ENCODE results near the gene IGF2R. TPM values are rescaled to one million over a fixed set of nuclear protein-coding genes. Genes with fewer than 3 reads are reported as not detected.

Gene IGF2R
- total RNA-seq, 4 donors from 2014 or later: 48.8 to 106 (median 92.3) TPM

DNA sequence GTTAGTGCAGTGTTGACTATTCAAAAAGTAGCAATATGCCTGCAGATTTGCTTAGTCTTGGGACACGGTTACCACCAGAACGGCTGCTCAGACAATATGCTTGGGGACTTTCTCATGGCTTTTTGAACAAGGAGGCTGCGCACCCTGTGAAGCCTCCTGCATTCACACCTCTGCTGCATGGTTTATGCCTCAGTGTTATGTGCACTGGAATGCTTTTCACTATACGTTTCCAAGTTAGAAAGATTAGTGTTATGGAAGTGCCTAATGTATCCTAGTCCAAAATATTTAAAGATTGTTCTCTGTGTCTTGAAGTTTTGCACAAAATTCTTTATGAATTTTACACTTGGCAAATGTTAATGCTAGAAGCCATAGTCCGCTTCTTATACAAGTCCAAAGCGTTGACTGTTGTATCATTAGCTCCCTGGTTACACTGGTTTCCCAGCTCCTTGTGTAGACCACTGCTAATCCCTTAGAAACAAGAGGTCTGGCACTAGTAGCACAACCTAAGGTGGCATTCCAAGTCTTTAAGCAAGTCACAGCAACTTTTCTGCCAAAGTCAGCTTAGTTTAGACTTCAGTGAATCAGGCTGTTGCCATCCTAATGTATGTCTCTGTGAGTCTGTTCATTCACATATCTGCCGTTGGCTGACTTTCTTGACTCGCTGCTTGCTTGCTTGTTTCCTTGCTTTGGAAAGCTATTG is 126.4 kb downstream of the IGF2R start:
- H3K36me3 ChIP-seq: peaks cover 0 to 44% (median 20%) of the 10 kb centered on the region in 4 donors
- peaks cover 0 to 13% (median 2%) of the 10 kb centered on the region in 4 donors for H3K4me1 ChIP-seq
- H3K4me3 ChIP-seq: no peak overlapping the region
- H3K27me3 ChIP-seq: no peaks in the 10 kb centered on the region
- intact Hi-C loops (cut with DNase I; ENCODE audit: low total_unique reads): no loop called here
- in situ Hi-C loops (cut with MboI; ENCODE audit: low pct_ligation_motif_present in 1 of 4, low pct_unique_long_range_greater_than_20kb in 1 of 4, low sequenced_read_pairs in 3 of 4): no loop called here
- no peak overlapping the region for H3K27ac ChIP-seq
- TF ChIP-seq POLR2AphosphoS5 (IDR thresholded peaks at IDR 0.05): no peak
- 92 to 95% methylated on average over 4 to 8 of the region's 8 CpGs for WGBS, 2 donors (ENCODE audit: low coverage in 1 of 2)
- H3K9me3 ChIP-seq: no peaks in the 10 kb centered on the region
- DNase-seq: no peak

DNA sequence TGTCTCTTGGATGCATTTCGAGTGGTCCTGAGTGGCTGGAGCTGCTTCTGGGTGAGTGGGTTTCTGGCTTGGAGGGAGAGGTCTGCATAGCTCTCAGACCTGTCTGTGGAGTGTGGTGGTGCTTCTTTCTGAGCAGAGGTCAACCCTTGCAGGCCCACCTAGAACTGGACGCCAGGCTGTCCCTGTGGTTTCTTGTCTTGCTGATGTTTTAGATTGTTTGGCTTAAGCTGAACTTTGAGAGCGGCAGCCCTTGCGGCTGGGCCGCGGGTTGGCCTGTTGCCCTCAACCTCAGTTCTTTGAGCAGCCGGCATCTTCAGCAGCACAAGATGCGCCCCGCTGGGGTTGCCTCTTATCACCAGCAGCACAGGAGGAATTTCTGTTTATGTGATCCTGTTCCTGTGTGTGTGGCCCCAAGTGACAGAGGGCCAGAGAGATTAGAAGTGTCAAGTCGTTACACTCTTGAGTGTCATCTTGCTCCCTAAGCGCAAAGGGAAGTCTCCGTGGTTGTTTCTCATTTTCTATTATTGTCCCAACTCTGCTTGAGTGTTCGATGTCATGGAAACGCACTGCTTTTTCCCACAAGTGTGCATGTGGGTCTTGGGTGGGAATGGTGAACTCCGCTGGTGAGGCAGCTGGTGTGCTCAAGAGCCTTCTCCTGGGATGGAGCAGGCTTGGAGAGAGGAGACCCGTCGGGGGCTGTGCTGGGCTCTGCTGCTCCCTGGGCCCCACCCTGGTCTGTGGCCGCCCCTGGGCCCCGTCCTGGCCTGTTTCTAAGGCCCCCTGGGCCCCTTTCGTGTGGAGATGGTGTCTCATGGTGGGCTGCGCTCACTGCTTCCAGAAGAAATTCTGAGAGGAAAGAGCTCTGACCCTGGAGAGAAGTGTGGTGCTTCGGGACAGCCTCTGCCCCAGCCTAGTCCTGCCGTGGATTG is 132.7 kb downstream of the IGF2R start:
- Histone ChIP-seq H3K9me3 (no peaks in the 10 kb centered on the region), H3K4me3 (no peak overlapping the region), H3K27me3 (no peaks in the 10 kb centered on the region), H3K27ac (peak overlapping the region in 1 of 4 donors; percentile 21), H3K36me3 (peaks cover 0 to 44% (median 21%) of the 10 kb centered on the region in 4 donors), H3K4me1 (peaks cover 0 to 11% (median 0%) of the 10 kb centered on the region in 4 donors)
- intact Hi-C loops (cut with DNase I; ENCODE audit: low total_unique reads) (no loop called here), in situ Hi-C loops (cut with MboI; ENCODE audit: low pct_ligation_motif_present in 1 of 4, low pct_unique_long_range_greater_than_20kb in 1 of 4, low sequenced_read_pairs in 3 of 4) (no loop called here)
- TF ChIP-seq POLR2A (IDR thresholded peaks at IDR 0.05) (no peak), EP300 (IDR thresholded peaks at IDR 0.05; ENCODE audit: low read depth) (no peak), CTCF (IDR thresholded peaks at IDR 0.05) (no peak), POLR2AphosphoS5 (IDR thresholded peaks at IDR 0.05) (no peak)
- WGBS, 2 donors (ENCODE audit: low coverage in 1 of 2): 77 to 88% methylated on average over 7 to 23 of the region's 23 CpGs
- no peak for DNase-seq

- Histone ChIP-seq H3K27ac (no peak overlapping the region), H3K4me3 (no peak overlapping the region), H3K36me3 (peaks cover 0 to 37% (median 16%) of the 10 kb centered on the region in 4 donors), H3K27me3 (no peaks in the 10 kb centered on the region), H3K9me3 (no peaks in the 10 kb centered on the region), H3K4me1 (peaks cover 0 to 11% (median 0%) of the 10 kb centered on the region in 4 donors)
- 95% methylated on average over 16 of the region's 16 CpGs; no CpG with 5 or more reads in 1 of the 2 donors for WGBS, 2 donors (ENCODE audit: low coverage in 1 of 2)
- TF ChIP-seq POLR2A (IDR thresholded peaks at IDR 0.05) (no peak), EP300 (IDR thresholded peaks at IDR 0.05; ENCODE audit: low read depth) (no peak), POLR2AphosphoS5 (IDR thresholded peaks at IDR 0.05) (no peak), CTCF (IDR thresholded peaks at IDR 0.05) (no peak)
- DNase-seq: no peak
- in situ Hi-C loops (cut with MboI; ENCODE audit: low pct_ligation_motif_present in 1 of 4, low pct_unique_long_range_greater_than_20kb in 1 of 4, low sequenced_read_pairs in 3 of 4): no loop called here
- intact Hi-C loops (cut with DNase I; ENCODE audit: low total_unique reads): no loop called here
Measured at GRCh38 chr6:160102399-160102798, 133.5 kb downstream of the IGF2R start.

GRCh38 chr6:160102956-160103824 is 134.3 kb downstream of the IGF2R start:
- H3K4me1 ChIP-seq: peaks cover 0 to 11% (median 0%) of the 10 kb centered on the region in 4 donors
- peak; percentile 31 for DNase-seq
- peaks cover 0 to 29% (median 13%) of the 10 kb centered on the region in 4 donors for H3K36me3 ChIP-seq
- in situ Hi-C loops (cut with MboI; ENCODE audit: low pct_ligation_motif_present in 1 of 4, low pct_unique_long_range_greater_than_20kb in 1 of 4, low sequenced_read_pairs in 3 of 4): no loop called here
- 80 to 88% methylated on average over 6 to 14 of the region's 14 CpGs for WGBS, 2 donors (ENCODE audit: low coverage in 1 of 2)
- H3K4me3 ChIP-seq: no peak overlapping the region
- intact Hi-C loops (cut with DNase I; ENCODE audit: low total_unique reads): no loop called here
- no peaks in the 10 kb centered on the region for H3K9me3 ChIP-seq
- H3K27ac ChIP-seq: no peak overlapping the region
- H3K27me3 ChIP-seq: no peaks in the 10 kb centered on the region
- TF ChIP-seq CTCF (IDR thresholded peaks at IDR 0.05) (peak; percentile 15 to 38 (median 27)), POLR2AphosphoS5 (IDR thresholded peaks at IDR 0.05) (no peak)
